ENCODE measurements around the gene WIPF2.

DNA sequence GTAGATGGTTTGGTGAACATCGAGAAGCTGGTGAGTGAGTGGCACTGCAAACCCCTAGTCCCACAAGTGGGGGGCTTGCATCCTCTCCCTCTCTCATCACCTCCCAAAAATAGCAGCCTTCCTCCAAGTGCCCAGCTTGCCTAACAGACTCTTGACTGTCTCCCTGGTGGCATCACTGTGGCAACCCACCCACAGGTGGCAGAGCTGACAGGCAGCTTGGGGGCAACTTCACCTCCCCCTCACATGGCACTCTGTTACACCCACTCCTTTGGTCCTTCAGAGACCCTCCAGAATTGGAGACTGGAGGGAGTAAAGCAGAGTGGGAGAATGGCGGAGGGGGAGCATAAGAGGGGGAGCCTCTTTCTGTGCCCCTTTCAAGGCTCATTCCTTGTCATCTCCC is 26.1 kb upstream of the WIPF2 start:
- TF ChIP-seq POLR2A (IDR thresholded peaks at IDR 0.05), result no peak
- TF ChIP-seq, protein P1, sequence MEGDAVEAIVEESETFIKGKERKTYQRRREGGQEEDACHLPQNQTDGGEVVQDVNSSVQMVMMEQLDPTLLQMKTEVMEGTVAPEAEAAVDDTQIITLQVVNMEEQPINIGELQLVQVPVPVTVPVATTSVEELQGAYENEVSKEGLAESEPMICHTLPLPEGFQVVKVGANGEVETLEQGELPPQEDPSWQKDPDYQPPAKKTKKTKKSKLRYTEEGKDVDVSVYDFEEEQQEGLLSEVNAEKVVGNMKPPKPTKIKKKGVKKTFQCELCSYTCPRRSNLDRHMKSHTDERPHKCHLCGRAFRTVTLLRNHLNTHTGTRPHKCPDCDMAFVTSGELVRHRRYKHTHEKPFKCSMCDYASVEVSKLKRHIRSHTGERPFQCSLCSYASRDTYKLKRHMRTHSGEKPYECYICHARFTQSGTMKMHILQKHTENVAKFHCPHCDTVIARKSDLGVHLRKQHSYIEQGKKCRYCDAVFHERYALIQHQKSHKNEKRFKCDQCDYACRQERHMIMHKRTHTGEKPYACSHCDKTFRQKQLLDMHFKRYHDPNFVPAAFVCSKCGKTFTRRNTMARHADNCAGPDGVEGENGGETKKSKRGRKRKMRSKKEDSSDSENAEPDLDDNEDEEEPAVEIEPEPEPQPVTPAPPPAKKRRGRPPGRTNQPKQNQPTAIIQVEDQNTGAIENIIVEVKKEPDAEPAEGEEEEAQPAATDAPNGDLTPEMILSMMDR (IDR thresholded peaks at IDR 0.05), result no peak
